GM21515 (cell line): ENCODE data around the gene LRBA.

ENCODE experiments used
- ATAC-seq: cut with Tn5 transposase; IDR thresholded peaks from one replicate; pipeline ENCODE4 v1.9.1; 2021; ENCODE audit not compliant: unreplicated experiment

LRBA gene

GRCh38 chr4:150461957-150462356 lies 553.1 kb downstream of the LRBA start:
- ATAC-seq: no peak

DNA sequence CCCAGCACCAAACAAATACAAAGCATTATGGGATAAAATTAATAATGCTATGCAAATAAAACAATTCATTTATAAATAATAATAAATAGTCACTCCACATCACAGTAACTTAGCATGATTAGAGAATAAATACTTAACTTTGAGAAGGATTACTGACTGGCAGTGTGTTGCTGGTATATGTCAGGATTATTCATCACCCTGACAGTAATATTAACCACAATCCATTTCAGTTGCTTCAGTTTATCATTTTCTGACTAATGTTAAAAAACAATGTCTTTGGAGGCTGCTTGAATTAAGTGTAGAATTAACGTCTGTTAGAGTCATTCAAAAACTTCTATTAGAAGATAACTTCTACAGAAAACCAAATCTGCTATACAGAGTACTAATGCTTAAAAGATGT lies 557.3 kb downstream of the LRBA start:
- ATAC-seq: no peak

DNA sequence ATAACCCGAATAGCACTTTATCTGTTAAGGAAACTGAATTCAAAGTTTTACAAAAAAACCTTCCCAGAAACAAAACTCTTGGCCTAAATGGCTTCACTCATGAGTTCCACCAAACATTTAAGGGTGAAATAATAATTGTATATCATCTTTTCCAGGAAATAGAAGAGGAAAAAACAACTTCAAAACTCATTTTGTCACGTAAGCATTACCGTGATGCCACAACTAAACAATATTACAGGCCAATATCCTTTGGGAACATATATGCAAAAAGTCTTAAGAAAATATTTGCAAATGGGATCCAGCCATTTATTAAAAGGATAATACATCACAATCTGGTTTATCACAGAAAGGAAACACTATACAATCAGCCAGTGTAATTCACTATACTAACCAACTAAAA lies 563.2 kb downstream of the LRBA start:
- ATAC-seq: no peak

DNA sequence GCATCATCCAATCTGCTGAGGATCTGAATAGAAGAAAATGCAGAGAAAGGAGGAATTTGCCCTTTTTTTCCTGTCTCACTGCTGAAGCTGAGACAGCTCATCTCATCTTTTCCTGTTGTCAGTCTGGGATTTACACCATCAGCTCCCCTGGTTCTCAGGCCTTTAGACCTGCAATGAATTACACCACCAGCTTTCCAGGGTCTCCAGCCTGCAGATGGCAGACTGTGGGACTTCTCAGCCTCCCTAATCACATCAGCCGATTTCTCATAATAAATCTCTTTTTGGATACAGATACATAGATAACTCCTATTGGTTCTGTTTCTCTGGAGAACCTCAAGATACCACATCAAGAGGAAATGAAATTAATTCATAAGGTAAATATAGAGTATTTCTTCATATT lies 567.7 kb downstream of the LRBA start:
- no peak for ATAC-seq

DNA sequence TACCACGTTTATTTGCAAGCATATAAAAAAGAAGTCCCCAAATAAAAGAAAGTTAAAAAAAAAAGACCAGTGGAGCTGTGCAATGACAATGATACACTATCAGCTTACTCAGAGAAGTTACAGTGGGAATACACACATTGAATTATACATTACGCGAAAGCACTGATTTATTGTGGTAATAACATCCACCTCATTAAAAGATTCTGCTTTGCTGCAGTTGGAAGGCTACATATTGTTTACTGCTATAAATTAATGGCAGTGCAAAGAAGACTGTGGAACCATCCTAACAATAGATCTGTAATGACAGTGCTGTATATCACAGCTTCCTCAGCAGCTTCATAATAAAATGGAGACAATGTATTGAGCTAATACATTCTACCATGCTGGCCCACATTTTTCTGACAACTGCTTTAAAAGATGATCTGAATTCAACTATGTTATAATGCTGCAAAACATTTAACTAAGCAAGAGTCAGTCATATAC lies 575.6 kb downstream of the LRBA start:
- no peak for ATAC-seq

- no peak for ATAC-seq
Observed at GRCh38 chr4:150436598-150437370, 578.3 kb downstream of the LRBA start.

- no peak for ATAC-seq
Observed at GRCh38 chr4:150431221-150431620, 583.9 kb downstream of the LRBA start.

GRCh38 chr4:150425161-150425560 lies 589.9 kb downstream of the LRBA start:
- ATAC-seq: no peak

GRCh38 chr4:150423503-150423902 lies 591.6 kb downstream of the LRBA start:
- ATAC-seq: no peak

- ATAC-seq: no peak
Observed at GRCh38 chr4:150423074-150423473, 592.0 kb downstream of the LRBA start.

DNA sequence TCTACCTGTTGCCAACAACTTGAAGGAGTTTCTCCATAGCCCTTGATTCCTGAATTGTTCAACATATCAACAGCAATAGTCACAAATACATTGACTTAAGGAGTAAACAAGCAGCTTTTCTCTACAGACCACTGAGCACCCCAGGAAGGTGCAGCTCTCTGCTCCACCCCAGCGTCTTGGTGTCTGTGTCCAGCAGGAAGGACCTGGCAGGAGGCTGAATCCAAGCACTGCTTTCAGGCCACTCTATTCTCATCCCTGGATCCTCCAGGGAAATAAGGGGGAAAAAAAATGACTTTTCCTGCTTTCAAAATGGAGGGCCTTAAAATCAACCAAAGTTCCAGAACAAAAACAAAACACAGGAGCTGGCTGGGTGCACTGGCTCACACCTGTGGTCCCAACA lies 593.5 kb downstream of the LRBA start:
- no peak for ATAC-seq

- no peak for ATAC-seq
Observed at GRCh38 chr4:150419939-150420338, 595.1 kb downstream of the LRBA start.

GRCh38 chr4:150418757-150419410 lies 596.2 kb downstream of the LRBA start:
- ATAC-seq: no peak

- no peak for ATAC-seq
Observed at GRCh38 chr4:150415213-150415612, 599.9 kb downstream of the LRBA start.

GRCh38 chr4:150411520-150411919 lies 603.6 kb downstream of the LRBA start:
- ATAC-seq: no peak

DNA sequence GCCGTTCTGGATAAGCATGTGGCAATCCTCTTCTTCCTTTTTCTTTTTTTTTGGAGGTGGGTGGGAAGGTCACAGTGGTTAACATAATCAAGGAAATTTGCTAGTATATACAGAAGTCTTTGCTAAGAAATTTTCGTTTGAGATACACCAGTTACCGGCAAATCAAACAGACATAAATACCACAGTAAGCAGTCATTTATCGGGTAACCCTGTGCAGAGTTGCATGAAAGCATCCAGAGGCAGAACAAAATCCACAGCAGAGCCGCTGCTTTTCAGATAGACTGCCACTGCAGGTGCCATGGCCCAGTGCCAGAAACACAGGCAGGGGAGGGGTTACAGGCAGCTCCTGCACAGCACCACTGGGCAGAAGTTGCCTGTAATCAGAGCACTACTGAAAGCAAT lies 612.2 kb downstream of the LRBA start:
- peak; percentile 80 for ATAC-seq

- no peak for ATAC-seq
Observed at GRCh38 chr4:150401083-150401687, 613.9 kb downstream of the LRBA start.

- no peak for ATAC-seq
Observed at GRCh38 chr4:150395872-150396271, 619.2 kb downstream of the LRBA start.

DNA sequence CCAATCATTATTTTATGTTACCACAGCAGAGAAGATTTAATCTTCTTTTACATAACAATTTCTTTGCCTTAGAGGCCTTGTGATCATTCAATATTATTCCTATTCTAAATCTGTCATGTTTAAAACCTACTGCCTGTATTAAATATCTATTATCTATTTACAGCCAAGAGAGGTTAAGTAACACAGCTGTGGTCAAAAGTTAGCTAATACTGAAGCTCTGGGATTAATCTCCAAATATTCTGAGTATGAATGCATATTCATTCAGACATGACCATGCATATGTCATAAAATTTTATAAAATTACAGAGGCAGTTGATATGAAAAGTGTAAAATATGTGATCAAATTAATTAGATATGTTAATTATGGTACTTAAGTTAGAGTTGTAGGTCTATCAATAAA lies 621.0 kb downstream of the LRBA start:
- ATAC-seq: no peak

DNA sequence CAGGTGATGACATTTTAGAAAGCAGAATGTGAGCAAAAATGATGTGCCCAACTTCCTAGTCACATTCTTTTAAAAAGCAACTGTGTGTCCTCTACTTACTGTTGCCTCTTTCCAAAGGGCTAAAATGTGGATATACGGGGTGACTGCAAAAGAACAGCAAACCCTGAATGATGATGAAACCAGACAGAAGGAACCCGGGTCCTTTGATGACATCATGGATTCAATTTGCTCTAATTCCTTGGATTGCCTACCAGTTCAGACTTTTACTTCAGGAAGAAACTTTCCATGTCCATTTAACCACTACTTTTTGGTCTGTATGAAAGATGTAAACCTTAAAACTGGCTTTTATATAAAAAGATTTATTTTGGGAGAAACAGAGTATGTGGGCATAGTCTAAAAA lies 624.0 kb downstream of the LRBA start:
- no peak for ATAC-seq

GRCh38 chr4:150390531-150390910 lies 624.6 kb downstream of the LRBA start:
- ATAC-seq: no peak

- no peak for ATAC-seq
Observed at GRCh38 chr4:150389896-150390530, 625.1 kb downstream of the LRBA start.
